Choroid plexus epithelial cell (primary cell): ENCODE measurements around the gene RELN.

Experiments
- DNase-seq: peaks from one replicate; pipeline ENCODE4 v3.0.0-alpha.2; 2010; ENCODE audit warnings: low read depth
- H3K4me3 ChIP-seq: 2 replicates; pipeline ENCODE4 v1.5.1; 2011; ENCODE audit warnings: low read depth, mild to moderate bottlenecking, control low read depth, low read length, moderate library complexity
- TF ChIP-seq, protein P1 (sequence below): conservative IDR thresholded peaks from 2 replicates; pipeline ENCODE4 v1.5.1; 2011; ENCODE audit warnings: low read depth, mild to moderate bottlenecking, control low read depth, inconsistent platforms, low read length, moderate library complexity

Gene RELN

DNA sequence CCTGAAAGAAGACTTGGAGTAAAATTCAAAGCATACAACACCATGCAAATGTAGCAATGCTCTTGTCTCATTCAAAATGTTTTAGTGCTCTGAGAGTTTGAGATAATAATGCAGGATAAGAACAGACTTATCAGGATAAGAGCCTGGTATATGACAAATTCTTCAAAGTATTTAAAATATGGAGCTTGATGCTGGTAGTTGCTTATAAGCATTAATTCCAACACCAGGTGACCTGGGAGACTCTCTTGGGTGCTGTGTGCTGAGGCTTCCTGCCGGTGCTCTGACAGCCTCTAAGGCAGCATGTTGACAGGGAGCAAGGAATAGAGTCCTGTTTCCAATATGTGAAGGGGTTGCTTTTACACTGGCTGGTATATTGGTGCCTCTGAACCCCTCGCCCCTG, 508.7 kb downstream of the RELN start:
- no peak overlapping the region for H3K4me3 ChIP-seq
- TF ChIP-seq, protein P1, sequence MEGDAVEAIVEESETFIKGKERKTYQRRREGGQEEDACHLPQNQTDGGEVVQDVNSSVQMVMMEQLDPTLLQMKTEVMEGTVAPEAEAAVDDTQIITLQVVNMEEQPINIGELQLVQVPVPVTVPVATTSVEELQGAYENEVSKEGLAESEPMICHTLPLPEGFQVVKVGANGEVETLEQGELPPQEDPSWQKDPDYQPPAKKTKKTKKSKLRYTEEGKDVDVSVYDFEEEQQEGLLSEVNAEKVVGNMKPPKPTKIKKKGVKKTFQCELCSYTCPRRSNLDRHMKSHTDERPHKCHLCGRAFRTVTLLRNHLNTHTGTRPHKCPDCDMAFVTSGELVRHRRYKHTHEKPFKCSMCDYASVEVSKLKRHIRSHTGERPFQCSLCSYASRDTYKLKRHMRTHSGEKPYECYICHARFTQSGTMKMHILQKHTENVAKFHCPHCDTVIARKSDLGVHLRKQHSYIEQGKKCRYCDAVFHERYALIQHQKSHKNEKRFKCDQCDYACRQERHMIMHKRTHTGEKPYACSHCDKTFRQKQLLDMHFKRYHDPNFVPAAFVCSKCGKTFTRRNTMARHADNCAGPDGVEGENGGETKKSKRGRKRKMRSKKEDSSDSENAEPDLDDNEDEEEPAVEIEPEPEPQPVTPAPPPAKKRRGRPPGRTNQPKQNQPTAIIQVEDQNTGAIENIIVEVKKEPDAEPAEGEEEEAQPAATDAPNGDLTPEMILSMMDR = no peak
- no peak for DNase-seq

DNA sequence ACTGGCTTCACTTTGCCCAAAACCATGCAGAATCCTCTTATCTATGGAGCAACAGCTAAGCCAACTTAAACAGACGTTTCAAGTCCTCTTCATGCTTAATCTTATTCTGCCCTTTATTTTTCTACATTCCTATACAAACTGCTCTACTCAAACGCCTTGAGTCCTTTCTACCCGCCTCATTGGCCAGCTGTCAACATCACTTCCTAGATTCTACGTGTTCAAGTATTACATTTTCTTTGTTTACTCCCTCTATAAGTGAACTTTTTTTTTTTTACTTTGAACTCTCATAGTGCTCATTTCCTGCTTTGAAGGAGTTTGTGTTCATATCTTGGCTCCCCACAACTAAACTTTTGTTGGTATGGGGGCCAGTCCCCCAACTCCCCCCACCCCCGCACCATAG, 514.5 kb downstream of the RELN start:
- no peak overlapping the region for H3K4me3 ChIP-seq
- TF ChIP-seq, protein P1 = no peak
- peak; percentile 2 for DNase-seq

DNA sequence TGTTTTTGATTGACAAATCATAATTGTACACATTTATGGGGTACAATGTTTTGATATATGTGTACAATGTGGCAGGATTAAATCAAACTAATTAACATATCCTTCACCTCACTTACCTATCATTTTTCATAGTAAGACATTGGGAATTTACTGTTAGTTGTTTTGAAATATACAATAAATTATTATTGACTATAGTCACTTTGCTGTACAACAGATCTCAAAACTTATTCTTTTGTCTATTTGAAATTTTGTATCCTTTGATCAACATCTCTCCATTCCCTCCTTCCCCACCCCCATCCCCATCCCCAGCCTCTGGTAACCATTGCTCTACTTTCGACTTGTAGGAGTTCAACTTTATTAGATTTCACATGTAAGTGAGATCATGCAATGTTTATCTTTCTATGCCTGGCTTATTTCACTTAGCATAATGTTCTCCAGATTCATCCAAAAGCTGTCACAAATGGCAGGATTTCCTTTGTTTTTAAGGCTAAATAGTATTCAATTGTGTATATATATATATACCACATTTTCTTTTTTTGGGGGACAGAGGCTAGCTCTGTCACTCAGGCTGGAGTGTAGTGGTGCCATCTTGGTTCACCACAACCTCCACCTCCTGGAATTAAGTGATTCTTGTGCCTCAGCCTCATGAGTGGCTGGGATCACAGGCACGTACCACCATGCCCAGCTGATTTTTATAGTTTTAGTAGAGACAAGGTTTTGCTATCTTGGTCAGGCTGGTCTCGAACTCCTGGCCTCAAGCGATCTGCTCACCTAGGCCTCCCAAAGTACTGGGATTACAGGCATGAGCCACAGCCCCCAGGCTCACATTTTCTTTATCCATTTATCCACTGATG, 520.1 kb downstream of the RELN start:
- H3K4me3 ChIP-seq = no peak overlapping the region
- TF ChIP-seq, protein P1 = no peak
- DNase-seq = no peak

DNA sequence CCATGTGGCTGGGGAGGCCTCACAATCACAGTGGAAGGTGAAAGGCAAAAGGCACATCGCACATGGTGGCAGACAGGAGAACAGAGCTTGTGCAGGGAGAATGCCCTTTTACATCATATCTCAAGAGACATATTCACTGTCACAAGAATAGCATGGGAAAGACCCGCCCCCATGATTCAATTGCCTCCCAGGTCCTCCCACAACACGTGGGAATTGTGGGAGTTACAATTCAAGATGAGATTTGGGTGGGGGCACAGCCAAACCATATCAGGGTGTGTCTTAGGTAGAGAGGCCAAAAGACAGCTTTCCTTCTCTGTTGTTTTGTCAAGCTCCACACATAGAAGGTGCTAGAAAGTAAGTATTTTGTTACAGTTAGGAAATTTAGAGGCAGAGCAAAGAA, 522.6 kb downstream of the RELN start:
- no peak overlapping the region for H3K4me3 ChIP-seq
- DNase-seq = no peak
- TF ChIP-seq, protein P1 = no peak

DNA sequence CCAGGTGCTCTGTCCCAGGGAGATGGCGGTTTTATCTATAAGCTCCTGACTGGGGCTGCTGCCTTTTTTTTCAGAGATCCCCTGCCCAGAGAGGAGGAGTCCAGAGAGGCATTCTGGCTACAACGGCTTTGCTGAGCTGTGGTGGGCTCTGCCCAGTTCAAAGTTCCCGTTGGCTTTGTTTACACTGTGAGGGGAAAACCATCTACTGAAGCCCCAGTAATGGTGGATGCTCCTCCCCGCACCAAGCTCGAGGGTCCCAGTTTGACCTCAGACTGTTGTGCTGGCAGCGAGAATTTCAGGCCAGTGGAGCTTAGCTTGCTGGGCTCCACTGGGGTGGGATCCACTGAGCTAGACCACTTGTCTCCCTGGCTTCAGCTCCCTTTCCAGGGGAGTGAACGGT, 527.1 kb downstream of the RELN start:
- TF ChIP-seq, protein P1 = no peak
- H3K4me3 ChIP-seq = no peak overlapping the region
- no peak for DNase-seq

DNA sequence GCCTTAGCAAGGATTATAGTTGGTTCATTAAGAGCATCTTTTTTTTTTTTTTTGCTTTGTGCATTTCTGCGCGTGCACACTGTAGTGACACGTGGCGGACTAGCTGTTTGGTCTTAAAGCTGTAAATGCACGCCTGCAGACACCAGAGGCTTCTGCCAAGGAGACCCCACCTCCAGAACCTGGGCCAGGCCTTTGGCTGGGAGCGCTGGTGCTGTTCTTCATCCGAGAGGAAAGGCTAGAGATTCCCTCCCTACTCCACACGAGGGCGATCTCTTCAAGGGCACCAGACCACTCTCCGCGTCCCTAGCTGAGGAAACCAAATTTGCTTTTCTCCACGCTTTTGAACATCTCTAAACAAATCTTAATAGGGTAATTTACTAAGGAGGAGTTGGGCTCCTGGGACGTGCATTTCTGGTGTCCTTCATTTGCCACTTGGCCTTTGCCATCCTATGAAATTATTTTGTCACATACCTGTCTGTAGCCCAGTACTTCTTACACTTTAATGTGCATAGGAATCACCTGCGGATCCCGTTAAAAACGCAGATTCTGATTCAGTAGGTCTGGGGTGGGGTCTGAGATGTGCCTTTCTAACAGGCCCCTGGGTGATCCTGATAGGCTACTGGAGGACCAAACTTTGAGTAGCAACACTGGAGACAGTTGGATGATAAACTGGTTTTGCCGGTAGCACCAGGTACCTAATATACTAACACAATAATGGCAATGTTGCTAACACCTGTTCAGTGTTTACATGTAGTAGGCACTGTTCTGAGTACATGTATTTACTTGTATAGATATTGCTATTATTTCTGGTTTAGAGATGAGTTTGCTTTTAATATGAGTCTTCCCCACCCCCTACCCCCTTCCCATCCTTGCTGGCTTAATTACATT, 542.1 kb downstream of the RELN start:
- DNase-seq = peak; percentile 70
- H3K4me3 ChIP-seq = no peak overlapping the region
- TF ChIP-seq, protein P1 = peak; percentile 89
